Measurements from ENCODE around the gene KCTD20.

- TF ChIP-seq CTCF (IDR thresholded peaks at IDR 0.05) = no peak
- no peak for TF ChIP-seq EP300 (IDR thresholded peaks at IDR 0.05)
- TF ChIP-seq POLR2A (IDR thresholded peaks at IDR 0.05) = no peak
Measured at GRCh38 chr6:36426622-36427021, 16.2 kb upstream of the KCTD20 start.

Measured in tibial nerve (tissue), 4 donors.